ELR (cell line): ENCODE results near the gene PFN4.
"Not testable (repeated sequence)": the region's sequence is repeated elsewhere in the genome, so short reads cannot be mapped to it uniquely, and the experiment has no call there.

Experiments used
- DNase-seq: peaks from one replicate; pipeline ENCODE4 v3.0.0-alpha.2; 2015; ENCODE audit warnings: low read depth

PFN4 gene, protein sequence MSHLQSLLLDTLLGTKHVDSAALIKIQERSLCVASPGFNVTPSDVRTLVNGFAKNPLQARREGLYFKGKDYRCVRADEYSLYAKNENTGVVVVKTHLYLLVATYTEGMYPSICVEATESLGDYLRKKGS

DNA sequence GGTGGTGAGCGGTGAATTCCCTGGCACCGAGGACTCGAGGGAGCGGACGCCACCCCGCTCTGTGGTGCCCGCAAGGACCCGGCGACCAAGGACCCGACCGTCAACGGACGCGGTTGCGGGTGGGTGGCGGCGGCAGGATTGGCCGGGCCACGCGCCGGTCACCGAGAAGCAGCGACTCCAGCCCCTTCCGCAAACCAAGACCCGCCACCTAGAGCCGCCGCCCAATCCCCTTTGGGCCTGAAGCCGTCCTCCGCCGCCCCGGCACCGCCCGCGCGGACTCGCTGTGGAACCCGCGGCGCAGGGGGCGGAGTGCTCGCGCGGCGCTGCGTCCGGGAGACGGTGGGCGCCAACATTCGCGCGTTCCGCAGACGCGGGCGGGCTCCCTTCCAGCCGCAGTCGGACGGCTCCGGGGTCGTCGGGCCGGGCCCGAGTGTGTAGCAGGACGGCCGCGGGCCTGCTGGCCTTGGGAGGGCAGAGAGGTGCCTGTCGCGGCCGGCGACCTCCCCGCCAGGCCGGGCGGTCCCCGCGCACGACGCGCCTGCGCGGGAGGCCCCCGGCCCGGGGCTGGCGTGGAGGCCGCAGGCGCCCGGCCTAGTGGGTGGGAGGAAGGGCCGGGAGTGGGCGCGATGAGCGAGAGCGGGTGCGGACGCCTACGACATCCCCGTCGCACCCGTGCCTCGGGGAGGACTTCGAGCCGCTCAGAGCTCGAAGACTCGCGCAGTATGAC, at the start of gene PFN4, which contains the start of gene FAM228B:
TSS of gene PFN4 (minus strand) at position 140 of the 727 bp plus-strand sequence. CDS start 799 bp downstream, outside the sequence.
TSS of gene FAM228B (plus strand) at position 275 of the 727 bp plus-strand sequence. CDS start 893 bp downstream, outside the sequence.
- peak; percentile 88 for DNase-seq

DNA sequence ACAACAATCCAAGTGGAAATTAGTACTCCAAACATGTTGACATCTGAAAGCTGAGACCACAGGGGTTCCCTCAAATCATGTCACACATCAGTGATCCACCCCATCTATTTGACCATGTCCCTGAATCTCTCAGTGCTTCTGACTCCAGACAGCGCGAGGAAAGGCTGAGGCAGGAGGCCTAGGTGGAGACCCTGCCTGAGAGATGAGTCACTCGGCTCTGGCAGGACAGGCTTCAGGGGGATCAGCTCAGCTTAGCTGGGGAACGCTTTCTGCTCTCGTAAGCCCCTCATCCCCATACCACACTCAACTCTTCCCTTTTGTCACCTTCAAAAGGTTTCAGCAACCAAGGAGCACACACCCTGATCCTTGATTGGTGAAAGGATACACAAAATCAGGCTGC, 45.9 kb upstream of the PFN4 start:
- no peak for DNase-seq

DNA sequence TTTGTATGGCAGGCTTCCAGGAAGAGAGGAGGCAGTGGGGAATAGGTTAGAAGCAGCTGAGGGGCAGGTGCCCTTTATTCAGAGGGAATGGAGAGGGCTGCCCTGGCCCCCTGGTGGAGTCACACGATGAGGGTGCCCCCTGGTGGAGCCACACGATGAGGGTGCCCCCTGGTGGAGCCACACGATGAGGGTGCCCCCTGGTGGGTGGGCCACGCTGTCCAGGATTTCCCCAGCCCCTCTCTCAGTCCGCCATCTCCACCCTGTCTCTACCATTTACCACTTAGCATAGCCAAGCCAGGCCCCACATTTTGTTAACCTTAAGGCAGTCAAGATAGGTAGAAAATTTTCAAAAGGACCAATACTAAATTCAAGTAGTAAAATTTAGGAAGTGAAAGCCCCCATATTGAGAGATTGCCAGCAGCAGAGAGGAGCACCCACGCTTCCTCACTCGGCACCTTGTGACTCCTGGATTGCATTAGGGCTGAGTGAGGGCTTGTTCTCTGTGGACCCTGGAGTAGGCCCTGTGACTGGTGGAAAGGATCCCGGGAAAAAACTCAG, 41.4 kb upstream of the PFN4 start:
- DNase-seq: peak; percentile 37

DNA sequence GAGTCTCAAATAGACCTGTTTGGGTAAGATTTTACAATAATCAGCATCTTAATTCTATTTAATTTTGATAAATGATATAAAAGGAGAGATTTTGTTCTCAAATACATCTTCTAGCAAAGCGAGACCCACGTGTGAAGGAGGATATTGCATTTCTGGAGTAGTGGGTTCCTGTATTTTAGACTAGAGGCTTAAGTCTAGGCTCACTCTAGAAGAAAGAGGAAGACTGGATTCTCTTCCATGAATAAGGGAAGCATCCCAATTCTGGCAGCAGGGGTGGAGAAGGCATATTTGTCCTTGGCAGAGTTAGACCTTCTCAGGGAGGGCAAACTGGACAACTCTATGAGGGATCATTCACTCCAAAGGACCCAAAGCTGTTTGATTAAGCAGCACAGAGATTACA, 40.5 kb upstream of the PFN4 start:
- no peak for DNase-seq

DNA sequence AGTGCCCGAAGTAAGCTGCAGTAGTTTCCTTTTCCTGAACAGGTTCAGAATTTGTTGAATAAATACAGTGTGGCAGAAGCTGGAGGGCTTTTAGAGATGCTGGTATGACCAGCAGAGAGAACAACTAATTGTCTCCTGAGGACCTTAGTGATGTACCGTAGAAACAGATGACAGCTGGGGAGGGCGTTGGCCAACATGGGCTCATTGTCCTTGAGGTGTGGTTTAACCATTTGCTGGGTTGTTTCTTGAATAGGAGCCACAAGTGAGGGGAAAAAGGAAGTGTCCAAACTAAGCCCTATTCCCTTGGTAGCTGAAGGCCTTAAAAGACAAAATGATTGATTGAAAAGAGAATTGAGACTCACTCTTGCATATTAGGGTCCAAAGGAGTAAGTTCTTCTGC, 40.1 kb upstream of the PFN4 start:
- DNase-seq: no peak

DNA sequence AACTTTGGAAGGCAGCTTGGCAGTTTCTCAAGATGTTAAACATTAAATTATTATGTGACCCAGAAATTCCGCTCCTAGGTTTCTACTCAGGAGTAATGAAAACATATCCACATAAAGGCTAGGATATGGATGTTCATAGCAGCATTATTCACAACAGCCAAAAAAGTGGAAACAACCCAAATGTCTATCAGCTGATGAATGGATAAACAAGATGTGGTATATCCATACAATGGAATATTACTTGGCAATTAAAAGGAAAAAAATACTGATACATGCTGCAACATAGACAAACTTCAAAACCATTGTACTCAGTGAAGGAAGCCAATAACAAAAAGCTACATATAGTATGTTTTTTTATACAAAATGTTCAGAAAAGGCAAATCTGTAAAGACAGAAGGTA, 39.4 kb upstream of the PFN4 start:
- no peak for DNase-seq

DNA sequence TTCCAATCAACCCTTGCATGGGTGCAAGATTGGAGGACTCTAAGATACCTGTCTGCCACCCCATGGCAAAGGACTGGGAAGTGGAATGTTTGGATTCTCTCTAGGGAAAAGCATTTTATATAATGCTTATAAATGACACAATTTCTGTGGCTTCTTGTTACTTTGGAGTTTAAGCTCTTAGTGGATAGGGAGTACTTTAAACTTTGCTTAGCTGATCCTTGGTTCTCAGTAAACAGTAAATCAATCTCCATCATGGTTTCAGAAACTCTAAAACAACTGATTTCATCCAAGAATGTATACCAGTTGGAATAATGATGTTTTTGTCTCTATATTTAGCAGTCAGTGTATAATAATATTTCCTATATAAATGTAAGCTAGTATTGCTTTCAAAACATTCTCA, 37.6 kb upstream of the PFN4 start:
- no peak for DNase-seq

DNA sequence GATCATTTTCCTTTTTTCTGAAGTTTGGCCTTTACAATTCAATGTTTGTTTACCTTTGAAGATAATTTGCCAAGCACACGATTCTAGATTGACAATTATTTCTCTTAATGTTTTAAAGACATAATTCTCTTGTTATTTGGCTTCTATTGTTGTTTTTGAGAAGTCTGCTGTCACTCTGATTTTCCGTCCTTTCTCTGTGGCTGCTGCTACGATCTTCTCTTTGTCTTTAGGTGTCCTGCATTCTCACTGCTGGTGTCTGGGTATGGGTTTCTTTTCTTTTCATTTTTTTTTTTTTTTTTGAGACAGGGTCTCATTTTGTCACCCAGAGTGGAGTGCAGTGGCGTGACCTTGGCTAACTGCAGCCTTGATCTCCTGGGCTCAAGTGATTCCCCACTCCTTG, 36.6 kb upstream of the PFN4 start:
- no peak for DNase-seq

DNA sequence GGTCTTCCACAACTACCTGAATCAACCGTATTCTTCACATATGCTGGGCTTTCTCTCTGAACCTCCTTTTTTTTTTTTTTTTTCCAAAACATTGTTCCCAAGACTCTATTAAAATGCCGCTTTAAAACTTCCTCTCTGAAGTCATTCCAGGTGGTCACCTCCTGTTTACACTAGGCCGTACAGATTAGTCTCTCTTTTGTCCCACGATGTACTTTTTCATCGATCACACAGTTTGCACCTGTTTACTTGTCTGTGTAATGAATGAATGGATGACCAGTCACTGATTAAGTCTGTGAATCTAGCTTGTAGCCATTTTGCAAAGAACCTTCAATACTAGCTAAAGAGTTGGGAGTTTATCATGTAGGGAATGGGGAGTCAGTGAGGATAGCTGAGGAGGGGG, 35.0 kb upstream of the PFN4 start:
- DNase-seq: no peak

DNA sequence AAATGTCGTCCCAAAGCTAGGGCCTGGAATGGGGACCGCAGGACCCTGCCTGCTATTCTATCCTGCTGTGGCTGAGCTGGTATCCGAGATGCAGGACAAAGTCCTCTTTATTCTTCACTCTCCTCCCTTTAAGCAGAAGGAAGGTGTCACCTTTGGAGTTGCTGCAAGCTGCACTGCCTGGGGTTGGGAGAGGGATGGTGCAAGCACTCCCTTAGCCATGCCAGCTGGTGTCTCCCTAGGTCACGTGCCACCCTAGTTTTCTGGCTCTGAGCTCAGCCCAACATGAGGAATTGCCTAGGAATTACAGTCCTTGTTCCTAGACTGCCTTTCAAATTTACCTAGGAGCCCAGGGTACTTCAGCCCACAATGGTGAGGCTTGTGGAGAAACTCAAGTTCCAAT, 30.3 kb upstream of the PFN4 start:
- no peak for DNase-seq

DNA sequence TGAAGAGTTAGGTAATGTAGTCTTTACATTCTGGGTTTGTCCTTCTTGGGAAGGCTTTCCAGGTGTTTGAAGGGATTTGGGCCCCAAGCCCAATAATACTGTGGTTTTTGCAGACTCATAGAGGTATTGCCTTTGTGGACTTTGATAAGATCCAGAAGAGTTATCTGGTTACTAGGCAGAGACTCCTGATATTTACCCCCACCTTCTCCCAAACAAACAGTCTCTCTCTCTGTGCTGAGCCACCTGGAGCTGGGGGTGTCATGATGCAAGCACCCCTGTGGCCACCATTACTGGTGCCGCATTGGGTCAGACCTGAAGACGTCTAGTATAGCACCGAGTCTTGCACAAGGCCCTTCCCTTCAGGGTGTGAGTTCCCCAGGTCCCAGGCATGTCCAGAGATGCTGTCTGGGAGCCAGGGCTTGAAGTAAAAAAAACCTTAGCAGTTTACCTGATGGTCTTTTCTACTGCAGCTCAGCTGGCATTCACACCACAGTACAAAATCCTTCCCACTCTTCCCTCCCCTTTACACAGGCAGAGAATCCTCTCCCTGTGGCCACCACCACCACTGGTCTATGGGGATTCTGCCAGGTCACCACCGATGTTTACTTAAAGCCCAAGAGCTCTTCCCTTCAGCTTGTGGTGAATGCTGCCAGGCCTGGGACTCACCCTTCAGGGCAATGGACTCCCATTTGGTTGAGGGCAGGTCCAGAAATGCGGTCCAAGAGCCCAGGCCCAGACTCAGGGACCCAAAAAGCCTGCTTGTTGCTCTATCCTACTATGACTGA, 29.5 kb upstream of the PFN4 start:
- no peak for DNase-seq

DNA sequence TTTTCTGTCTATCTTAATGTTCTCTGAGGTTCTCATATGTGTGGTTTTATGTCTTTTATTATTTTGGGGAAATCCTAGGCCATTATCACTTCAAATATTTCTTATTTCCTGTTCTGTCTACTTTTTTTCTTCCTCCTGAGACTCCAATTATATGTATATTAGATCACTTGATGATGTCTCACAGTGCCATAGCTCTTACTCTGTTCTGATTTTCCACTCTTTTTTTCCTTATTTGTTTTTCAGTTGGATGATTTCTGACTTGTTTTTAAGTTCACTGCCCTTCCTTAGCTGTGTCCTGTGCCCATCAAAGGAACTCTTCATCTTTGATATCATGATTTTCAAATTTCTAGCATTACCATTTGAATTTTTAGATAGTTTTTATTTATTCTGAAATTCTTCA, 24.2 kb upstream of the PFN4 start:
- no peak for DNase-seq

DNA sequence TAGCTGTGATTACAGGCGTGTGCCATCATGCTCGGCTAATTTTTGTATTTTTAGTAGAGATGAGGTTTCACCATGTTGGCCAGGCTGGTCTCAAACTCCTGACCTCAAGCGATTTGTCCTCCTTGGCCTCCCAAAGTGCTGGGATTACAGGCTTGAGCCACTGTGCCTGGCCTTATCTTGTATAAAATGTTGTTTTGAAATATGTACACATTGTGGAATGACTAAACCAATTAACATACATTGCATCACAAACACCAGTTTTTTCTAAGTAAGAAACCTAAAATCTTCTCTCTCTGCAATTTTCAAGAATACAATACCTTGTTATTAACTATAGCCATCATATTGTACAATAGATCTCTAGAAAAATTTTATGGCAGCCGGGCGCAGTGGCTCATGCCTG, 17.2 kb upstream of the PFN4 start:
- not testable (repeated sequence) for DNase-seq

DNA sequence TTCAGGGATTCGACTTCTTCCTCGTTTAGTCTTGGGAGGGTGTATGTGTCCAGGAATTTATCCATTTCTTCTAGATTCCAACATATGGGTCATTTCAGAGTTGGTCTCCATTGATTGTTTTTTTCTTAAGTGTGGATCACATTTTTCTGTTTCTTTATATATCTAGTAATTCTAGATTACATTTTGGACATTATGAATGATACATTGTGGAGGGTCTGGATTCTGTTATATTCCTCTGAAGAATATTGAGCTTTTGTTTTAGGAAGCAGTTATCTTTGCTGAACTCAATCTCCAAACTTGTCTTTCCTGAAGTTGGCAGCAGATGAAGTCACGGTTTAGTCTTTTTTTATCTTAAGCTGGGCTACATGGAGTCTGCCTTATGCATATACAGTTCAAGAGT, 9.4 kb upstream of the PFN4 start:
- no peak for DNase-seq

DNA sequence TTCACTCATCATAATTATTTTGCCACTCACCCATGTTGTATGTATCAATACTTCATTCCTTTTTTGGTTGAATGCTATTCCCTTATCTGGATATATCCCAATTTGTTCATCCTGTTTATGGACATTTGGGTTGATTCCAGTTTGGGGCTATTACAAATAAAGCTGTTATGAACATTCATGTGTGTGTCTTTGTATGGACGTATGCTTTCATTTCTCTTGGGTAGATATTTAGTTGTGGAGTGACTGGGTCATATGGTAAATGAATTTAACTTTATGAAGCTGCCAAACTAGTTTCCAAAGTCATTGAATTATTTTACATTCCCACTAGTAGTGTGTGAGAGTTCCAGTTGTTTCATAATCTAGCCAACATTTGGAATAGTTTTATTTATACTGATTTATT, 2.8 kb upstream of the PFN4 start:
- no peak for DNase-seq

DNA sequence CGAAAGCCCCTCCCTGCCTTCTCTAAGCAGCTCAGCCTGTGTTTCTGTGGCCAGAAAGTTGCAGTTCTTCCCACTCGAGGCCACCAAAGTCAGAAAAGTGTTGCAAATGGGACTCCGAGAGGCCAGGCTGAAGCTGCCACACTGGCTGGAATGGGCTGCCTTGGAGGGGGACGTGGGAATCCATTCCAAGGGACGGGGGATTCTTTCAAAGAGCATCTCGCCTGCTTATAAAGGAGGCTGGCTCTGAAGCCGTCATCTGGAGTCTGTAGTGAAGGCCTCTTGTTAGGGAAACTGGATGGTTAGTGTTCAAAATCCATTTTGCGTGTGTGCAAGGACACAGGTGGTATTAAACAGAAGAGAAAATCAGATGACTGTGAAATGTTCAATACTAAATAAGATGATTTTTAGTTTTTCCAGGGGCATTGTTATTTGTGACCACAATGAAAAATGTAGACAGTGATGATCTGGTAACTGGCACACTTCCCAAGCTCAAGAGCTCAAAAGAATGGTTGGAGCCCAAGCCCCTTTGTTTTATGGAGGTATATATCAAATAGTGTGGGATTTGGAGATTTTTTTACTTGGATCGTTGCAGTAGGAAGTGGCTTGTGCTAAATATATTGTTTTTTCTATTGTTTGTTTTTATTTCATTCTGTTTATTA, 917 bp upstream of the PFN4 start:
- DNase-seq: peak; percentile 44

DNA sequence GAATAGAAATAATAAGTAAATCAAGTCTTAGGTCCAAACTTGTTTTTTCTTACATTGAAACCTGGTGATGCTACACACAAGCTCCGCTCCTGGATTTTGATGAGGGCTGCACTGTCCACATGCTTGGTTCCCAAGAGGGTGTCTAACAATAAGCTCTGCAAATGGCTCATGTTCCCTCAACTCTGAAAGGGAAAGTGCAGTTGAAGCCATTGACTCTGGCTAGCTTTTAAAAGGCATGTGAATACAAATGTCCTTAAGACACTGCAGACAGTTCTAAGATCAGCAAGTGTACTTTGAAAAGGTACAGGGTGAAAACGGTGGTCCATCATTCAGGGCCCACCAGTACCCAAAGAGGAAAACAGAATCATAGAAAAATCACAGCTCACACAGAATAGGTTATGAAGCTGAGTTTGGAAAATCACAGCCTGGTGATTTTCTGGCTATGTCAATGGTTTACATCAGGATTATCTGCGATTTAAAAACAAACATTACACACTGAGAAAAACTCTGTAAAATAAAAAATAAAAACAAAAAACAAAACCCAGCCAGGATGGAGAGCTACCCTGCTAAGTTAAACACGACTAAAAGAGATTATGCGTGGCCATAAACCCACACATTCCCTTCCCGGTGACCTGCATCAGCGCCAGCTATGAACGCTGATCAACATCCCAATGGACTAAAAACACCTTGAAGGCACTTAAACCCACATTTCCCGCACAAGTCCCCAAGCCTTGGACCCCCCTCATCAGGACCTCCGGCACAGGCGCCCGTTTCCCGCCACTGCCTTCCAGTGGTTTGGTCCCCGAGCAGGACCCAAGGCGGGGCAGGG, 554 bp downstream of the PFN4 start:
- DNase-seq: no peak

DNA sequence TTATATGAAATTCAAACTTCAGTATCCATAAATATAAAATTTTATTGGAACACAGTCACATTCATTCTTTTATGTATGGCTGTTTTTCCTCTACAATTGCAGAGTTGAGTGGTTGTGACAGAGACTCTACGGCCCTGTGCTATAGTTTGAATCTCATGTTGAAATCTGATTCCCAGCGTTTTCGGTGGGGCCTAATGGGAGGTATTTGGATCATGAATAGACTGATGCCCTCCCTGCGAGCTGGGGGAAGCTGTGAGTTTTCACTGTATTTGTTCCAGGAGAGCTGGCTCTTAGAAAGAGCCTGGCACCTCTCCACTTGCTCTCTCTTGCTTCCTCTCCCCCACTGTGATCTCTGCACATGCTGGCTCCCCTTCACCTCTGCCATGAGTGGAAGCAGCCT, 1.7 kb downstream of the PFN4 start:
- no peak for DNase-seq

DNA sequence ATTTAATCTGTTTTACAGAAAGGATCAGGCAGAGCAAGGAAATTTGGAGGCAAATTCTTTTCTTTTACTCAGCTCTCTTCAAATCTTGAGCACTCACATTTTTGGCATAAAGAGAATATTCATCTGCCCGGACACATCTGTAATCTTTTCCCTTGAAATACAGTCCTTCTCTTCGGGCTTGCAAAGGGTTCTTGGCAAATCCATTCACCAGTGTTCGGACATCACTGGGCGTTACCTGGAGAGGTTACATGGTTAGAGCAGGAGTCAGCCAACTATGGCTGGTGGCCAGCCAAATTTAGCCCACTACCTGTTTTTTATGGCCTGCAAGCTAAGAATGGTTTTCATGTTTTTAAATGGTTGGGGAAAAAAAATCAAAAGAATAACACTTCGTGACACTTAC, 2.1 kb downstream of the PFN4 start:
- DNase-seq: no peak

DNA sequence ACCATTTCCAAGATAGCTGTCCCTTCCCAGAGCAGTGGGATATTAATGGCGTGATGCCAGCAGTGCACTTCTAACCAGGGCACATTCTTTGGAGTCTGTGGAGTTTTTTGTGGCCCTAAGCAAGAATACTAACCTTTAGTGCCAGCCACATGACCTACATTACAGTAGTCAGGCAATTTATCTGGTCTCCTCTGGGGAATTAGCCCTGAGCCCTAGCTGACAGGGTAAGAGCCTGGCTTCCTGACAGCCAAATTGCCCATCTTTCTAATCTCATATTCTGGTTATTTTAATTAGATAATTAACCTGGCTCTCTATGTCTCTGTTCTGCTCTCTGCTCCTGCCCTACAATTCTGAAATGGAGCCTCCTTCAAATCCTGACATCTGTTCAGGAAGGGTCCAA, 5.2 kb downstream of the PFN4 start:
- no peak for DNase-seq

DNA sequence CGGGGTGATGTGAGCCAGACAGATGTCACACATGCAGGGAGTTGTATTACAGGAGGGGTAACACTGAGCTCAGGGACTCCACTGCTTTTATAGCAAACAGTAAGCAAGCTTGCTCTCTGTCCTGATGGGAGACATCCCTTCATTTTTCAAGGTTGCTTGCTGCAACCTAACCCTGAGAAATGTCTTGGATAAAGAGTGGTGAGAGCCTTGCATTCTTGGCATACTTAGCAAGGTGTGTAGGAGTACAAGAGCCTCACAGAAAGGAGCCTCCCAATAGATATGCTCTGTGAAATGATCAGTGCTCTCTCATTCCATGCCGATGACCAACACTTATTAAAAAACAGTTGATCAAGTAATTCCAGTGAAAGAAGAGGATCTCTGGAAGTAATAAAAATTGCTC, 8.1 kb downstream of the PFN4 start:
- no peak for DNase-seq
